IgD-negative memory B cell (primary cell): ENCODE measurements around the gene SEC24B. TPM values are rescaled to one million over a fixed set of nuclear protein-coding genes. Genes with fewer than 3 reads are reported as not detected.

Experiments used
- H3K27ac Mint-ChIP-seq, 3 donors: one replicate each; pipeline ENCODE4 v1.8.0; 2020 to 2022; ENCODE audit warnings: mild to moderate bottlenecking in 3 of 3, mixed read lengths in 3 of 3, moderate library complexity in 1 of 3
- H3K27me3 Mint-ChIP-seq: one replicate; pipeline ENCODE4 v1.8.0; 2021; ENCODE audit warnings: mixed read lengths
- H3K36me3 Mint-ChIP-seq: one replicate; pipeline ENCODE4 v1.8.0; 2020; ENCODE audit warnings: mild to moderate bottlenecking, mixed read lengths
- H3K4me1 Mint-ChIP-seq, 3 donors: one replicate each; pipeline ENCODE4 v1.8.0; 2020 to 2022; ENCODE audit warnings: mixed read lengths in 3 of 3, mild to moderate bottlenecking in 1 of 3
- H3K4me3 Mint-ChIP-seq, 4 donors: one replicate each; pipeline ENCODE4 v1.8.0; 2020 to 2022; ENCODE audit warnings: mild to moderate bottlenecking in 4 of 4, mixed read lengths in 4 of 4, moderate library complexity in 3 of 4
- H3K9me3 Mint-ChIP-seq, 3 donors: one replicate each; pipeline ENCODE4 v1.8.0; 2020 to 2021; ENCODE audit warnings: mixed read lengths in 3 of 3, mild to moderate bottlenecking in 1 of 3
- polyA plus RNA-seq: library from polyadenylated mRNA; unstranded; fragments of 300-500 nt; fragmentation: Illumina TruSeq; gene quantifications from one replicate; pipeline ENCODE4 v1.2.3, GENCODE V29; 2021

SEC24B gene
- 16.4 TPM for polyA plus RNA-seq

DNA sequence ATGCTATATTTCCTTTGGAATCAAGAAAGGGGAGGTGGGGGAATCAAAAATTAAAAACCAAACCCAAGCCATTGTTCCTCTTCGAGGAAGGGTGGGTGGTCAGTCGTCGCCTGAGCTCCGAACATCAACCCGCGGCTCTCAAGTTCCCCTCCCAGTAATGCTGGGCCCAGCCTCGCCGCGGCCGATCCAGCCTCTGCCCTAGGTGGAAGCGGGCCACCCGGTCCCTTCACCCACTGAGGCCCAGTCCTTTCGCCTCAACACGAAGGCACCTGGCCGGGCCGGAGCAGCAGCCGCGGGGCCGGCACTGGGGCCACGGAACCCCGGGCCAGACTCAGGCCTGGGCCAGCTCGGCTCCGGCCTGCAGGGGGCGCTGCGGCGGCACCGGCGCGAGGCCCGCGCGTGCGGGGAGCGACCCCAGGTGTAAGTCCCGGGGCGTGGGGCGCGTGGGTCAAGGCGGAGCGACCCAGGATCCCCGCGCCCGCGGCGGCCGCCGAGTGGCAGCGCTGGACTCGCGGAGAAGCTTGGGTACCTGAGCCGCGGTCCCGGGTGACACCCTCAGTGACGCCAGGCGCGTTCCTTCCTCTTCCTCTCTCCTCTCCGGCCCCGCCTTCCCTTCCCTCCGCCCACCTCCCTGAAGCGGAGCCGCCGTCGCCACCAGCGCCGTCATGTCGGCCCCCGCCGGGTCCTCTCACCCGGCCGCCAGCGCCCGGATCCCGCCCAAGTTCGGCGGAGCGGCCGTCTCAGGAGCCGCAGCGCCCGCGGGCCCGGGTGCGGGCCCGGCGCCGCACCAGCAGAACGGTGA lies at the start of gene SEC24B:
SEC24B (plus strand) TSS at position 611 of the 802 bp plus-strand sequence; CDS start at position 666, 55 bp downstream.
- Mint-ChIP-seq H3K4me1 (peaks cover 31 to 36% (median 32%) of the 10 kb centered on the region in 3 donors), H3K27me3 (no peaks in the 10 kb centered on the region), H3K36me3 (no peaks in the 10 kb centered on the region), H3K27ac (peak within 1 kb of the TSS; percentile 93 to 95 (median 93)), H3K4me3 (peak within 1 kb of the TSS; percentile 87 to 96 (median 94)), H3K9me3 (no peaks in the 10 kb centered on the region)

DNA sequence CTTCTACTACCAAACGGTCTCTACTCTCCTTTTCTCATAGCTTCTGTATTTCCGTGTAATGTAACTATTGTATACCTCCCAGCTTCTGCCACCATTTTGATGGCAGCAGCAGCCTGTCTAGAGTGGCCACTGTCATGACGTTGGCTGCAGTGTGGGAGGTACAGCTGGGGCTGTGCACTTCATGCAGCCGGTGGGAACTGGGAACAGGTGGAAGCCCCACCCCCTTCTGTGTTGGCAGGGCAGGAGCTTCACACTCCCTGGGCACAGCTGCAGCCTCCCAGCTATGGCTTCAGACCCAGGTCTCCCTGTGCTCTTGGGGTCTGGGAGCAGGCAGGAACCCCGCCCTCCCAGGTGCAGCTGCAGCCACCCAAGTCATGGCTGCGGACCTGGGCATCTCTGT lies 49.8 kb upstream of the SEC24B start:
- Mint-ChIP-seq H3K27me3 (peaks cover 4% of the 10 kb centered on the region), H3K4me1 (no peaks in the 10 kb centered on the region), H3K4me3 (no peak overlapping the region), H3K27ac (no peak overlapping the region), H3K36me3 (no peaks in the 10 kb centered on the region), H3K9me3 (no peaks in the 10 kb centered on the region)

DNA sequence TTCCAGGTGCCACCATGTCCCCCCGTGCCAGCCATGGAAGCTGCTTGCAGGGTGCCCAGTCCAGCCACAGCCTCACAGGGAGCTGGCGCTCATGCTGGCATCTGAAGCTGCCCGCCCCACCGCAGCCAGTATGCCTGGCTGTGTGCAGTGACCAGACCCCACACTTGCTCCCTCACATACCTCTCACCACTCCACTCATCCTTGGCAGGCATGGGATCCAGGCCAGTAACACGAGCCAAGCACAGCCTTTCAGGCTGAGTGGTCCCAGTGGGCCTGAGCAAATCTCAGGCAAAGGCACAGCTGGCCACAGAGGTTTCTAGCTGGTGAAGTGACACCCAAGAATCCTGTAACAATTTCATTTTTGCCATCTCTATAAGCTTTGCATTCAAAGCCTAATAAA lies 48.4 kb upstream of the SEC24B start:
- Mint-ChIP-seq H3K4me1 (peaks cover 0 to 3% (median 0%) of the 10 kb centered on the region in 3 donors), H3K27ac (no peak overlapping the region), H3K4me3 (no peak overlapping the region), H3K27me3 (peaks cover 8% of the 10 kb centered on the region), H3K9me3 (no peaks in the 10 kb centered on the region), H3K36me3 (no peaks in the 10 kb centered on the region)

DNA sequence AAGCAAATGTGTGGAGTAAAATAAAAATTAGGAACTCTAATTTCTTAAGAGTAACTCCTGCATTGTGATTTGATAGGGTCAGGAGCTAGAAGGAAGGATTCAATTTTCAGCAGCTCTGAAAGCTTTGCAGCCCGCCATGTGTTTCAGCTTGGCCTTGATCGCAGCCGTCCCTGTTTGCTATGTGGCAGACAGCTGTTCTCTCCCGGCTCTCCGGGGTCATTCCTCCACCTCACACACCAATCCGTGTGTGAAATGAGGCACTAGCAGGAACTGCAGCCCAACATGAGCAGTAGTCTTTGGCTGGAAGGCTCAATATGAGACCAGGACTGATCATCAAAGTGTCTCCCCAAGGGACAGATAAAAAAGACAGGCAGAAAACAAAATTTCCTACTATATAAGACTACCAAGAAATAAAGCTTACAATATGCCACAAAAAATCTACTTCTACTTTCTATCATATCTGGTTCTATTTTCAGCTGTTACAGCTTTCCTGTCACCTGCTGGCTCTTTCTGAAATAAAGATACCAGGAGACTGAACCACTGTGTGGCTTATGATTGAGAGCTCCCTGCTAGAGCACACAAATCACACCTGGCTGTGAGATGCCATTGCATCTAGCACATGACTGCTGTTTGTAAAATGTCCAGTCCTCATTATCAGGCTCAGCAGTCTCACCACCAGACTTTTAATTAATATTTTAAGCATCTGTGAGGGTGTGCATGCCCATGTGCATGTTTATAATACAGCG lies 44.1 kb upstream of the SEC24B start:
- Mint-ChIP-seq H3K4me1 (peaks cover 0 to 3% (median 0%) of the 10 kb centered on the region in 3 donors), H3K4me3 (no peak overlapping the region), H3K27ac (no peak overlapping the region), H3K36me3 (peaks cover 2% of the 10 kb centered on the region), H3K9me3 (no peaks in the 10 kb centered on the region), H3K27me3 (peaks cover 6% of the 10 kb centered on the region)

DNA sequence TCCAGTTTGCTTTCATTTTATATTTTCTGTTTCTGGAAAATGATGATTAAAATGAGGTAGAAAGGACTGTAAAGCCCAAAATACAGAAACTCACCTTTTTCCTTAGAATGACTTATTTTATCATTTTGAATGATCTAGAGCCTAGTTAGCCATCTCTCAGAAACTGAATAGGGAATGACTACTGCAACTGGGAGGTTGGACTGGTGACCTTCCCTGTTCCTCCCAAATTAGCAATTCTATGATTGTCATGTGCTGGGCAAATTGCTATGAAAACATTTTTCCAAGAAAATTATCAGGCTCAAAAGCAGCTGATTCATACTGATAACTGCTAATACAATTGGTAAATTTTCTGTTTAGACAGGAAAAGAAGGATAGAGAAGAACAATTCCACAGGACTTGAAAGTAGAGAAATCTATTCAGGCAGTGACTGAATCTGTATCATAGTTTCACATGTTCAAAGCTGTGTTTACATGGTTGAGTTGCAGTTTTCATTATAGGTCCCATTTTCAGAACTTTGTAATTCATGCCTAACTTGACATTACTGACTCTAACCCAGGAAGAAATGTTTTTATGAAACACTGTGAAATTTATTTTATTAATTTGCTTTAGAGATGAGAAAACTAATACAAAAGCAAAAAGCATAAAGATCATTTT lies 43.4 kb upstream of the SEC24B start:
- Mint-ChIP-seq H3K4me3 (no peak overlapping the region), H3K36me3 (peaks cover 4% of the 10 kb centered on the region)

DNA sequence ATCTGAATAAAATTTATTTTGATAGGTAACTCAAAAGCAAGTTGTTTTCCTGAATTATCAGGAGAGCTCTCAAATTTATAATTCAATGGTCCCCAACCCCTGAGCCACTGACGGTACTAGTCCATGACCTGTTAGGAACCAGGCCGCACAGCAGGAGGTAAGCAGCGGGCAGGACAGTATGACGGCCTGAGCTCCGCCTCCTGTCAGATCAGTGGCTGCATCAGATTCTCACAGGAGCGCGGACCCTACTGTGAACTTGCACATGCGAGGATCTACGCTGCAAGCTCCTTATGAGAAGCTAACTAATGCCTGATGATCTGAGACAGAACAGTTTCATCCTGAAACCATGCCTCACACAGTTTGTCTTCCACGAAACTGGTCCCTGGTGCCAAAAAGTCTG lies 37.9 kb upstream of the SEC24B start:
- Mint-ChIP-seq H3K27me3 (peaks cover 3% of the 10 kb centered on the region), H3K4me1 (peaks cover 0 to 5% (median 0%) of the 10 kb centered on the region in 3 donors), H3K27ac (no peak overlapping the region), H3K9me3 (no peaks in the 10 kb centered on the region), H3K36me3 (peaks cover 5% of the 10 kb centered on the region), H3K4me3 (peak overlapping the region in 1 of 4 donors; percentile 17)

More for the DNA sequence above, 43.4 kb upstream of the SEC24B start:
- Mint-ChIP-seq H3K4me1 (peaks cover 0 to 8% (median 0%) of the 10 kb centered on the region in 3 donors), H3K9me3 (no peaks in the 10 kb centered on the region), H3K27ac (no peak overlapping the region), H3K27me3 (peaks cover 6% of the 10 kb centered on the region)

DNA sequence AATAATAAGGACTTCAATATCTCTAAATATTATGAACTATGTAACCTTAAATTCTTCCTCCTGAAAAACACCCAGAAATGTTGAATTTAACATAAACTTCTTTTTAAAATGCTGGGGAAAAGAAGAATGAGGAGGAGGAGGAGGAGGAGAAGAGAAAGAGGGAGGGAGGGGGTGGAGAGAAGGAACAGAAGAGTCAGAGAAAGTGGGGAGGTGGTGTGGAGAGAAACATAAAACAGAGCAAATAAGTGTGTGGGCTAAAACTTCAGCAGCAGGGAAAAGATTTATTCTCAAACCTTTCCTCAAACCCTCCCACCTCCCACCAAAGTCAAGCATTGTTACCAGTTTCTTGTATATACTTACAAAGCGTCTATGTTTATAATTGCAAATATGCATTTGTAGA lies 34.7 kb upstream of the SEC24B start:
- Mint-ChIP-seq H3K4me1 (peaks cover 0 to 5% (median 0%) of the 10 kb centered on the region in 3 donors), H3K27ac (no peak overlapping the region), H3K4me3 (no peak overlapping the region), H3K36me3 (peaks cover 3% of the 10 kb centered on the region), H3K27me3 (peaks cover 4% of the 10 kb centered on the region), H3K9me3 (no peaks in the 10 kb centered on the region)

DNA sequence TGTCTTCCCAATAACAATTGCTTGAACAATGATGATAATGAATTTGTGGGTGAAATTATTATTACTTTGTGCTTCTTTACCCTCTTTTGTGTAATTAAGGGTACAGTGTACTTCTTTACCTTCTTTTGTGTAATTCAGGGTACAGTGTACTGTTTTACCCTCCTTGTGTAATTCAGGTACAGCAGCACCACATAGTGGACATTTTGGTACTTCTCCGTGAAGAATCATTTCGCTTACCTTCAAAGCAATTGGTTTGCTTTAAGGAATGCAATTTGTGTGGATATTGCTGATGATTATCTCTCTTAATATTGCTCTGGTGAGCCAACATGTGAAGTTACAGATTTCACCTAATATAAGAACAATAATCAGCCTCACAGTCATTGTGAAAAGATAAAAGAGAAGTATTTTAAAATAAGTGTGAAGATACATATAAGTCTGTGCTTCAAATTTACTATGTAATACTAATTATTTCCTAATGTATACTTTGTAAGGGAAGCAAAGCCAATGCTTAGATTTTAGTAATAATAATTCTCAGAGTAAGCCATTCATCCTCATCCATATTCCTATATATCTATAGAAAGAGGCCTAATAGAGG lies 27.2 kb upstream of the SEC24B start:
- Mint-ChIP-seq H3K9me3 (no peaks in the 10 kb centered on the region), H3K36me3 (peaks cover 5% of the 10 kb centered on the region), H3K27ac (no peak overlapping the region), H3K4me3 (no peak overlapping the region), H3K27me3 (no peaks in the 10 kb centered on the region), H3K4me1 (peaks cover 0 to 2% (median 2%) of the 10 kb centered on the region in 3 donors)

DNA sequence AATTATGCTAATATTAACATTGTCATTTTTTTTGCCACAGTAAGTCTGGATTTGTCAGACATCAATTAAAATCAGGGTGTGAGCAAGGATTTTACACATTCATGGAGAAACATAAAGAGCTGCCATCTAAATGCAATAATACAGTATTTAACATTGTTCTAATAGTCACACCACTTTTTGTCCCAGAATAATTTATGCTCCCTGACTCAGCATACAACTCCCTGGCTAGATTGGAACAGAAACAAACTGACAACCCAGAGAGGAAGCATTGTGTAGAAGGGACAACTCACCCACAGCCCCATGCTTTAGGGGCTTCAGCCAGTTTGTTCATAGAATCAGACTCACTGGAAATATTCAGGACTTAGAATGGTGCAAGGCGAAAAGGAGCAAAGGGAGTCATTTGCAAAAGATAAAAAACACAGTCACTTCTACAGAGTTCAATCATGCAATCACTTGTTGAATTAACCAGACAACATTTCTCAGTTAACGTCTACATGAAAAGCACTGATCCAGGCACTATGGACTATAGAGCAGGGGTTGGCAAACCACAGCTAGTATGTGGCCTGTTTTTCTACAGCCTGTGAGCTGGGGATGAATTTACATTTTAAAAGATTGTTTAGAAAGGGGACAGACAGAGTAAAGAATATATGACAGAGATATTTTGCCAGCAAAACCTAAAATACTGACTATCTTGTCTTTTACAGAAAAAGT lies 26.4 kb upstream of the SEC24B start:
- Mint-ChIP-seq H3K4me1 (peaks cover 0 to 2% (median 2%) of the 10 kb centered on the region in 3 donors), H3K36me3 (peaks cover 5% of the 10 kb centered on the region), H3K27me3 (no peaks in the 10 kb centered on the region), H3K9me3 (no peaks in the 10 kb centered on the region), H3K4me3 (no peak overlapping the region), H3K27ac (no peak overlapping the region)

DNA sequence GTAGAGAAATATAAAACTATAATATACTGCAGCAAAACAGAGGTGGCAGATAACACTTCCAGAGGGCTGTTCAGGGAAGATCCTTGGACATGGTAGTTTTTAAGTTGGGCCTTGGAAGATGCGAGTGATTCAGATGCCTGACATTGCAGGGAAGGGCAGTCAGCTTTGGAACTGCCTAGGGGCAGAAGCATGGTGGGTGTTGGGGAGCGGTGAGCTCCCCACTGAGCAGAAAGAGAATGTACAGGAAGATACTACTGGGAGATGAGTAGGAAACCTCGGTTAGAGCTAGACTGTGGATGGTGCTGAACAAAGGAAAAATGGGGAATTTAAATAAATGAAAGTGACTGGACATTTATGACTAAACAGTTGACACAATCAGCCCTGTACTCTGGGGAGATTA lies 24.9 kb upstream of the SEC24B start:
- Mint-ChIP-seq H3K4me3 (no peak overlapping the region), H3K36me3 (peaks cover 5% of the 10 kb centered on the region), H3K9me3 (no peaks in the 10 kb centered on the region), H3K27me3 (no peaks in the 10 kb centered on the region), H3K4me1 (peaks cover 0 to 2% (median 2%) of the 10 kb centered on the region in 3 donors), H3K27ac (no peak overlapping the region)

DNA sequence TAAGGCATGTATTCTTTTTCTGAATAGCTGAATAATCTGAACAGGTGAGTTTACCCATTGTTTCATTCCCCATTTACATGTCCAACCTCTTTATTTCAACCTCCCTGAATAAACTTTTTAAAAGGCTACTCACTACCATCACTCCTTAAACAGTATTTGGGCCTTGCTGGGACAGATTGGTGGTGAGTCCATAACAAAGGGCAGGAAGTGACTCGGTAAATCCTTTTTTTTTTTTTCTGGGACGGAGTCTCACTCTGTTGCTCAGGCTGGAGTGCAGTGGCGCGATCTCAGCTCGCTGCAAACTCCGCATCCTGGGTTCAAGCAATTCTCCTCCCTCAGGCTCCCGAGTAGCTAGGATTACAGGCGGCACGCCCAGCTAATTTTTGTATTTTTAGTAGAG lies 23.4 kb upstream of the SEC24B start:
- Mint-ChIP-seq H3K27ac (no peak overlapping the region), H3K4me3 (no peak overlapping the region), H3K27me3 (no peaks in the 10 kb centered on the region), H3K9me3 (no peaks in the 10 kb centered on the region), H3K36me3 (peaks cover 7% of the 10 kb centered on the region), H3K4me1 (peaks cover 0 to 2% (median 2%) of the 10 kb centered on the region in 3 donors)

DNA sequence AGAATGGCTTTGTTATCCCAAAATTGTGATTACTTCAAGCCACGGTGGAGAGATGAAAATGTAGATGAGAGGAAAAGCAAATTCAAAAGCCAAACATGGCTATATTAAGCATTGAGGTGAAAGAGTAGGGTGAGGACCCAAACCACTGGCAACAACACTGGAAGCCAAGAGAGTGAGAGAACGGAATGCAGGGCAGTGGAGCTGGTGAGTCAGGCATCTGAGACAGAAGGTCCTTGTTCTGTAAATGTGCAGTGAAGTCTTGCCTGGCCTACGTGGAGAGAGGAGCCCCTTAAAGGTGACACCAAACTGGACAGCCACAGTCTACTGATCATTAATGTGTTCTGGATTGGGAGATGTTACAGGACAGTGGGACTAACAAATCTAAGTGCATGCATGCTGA lies 22.8 kb upstream of the SEC24B start:
- H3K4me3 Mint-ChIP-seq = no peak overlapping the region
- H3K9me3 Mint-ChIP-seq = no peaks in the 10 kb centered on the region
- no peaks in the 10 kb centered on the region for H3K27me3 Mint-ChIP-seq
- H3K4me1 Mint-ChIP-seq = peaks cover 0 to 2% (median 0%) of the 10 kb centered on the region in 3 donors
- H3K36me3 Mint-ChIP-seq = peaks cover 7% of the 10 kb centered on the region
- no peak overlapping the region for H3K27ac Mint-ChIP-seq

DNA sequence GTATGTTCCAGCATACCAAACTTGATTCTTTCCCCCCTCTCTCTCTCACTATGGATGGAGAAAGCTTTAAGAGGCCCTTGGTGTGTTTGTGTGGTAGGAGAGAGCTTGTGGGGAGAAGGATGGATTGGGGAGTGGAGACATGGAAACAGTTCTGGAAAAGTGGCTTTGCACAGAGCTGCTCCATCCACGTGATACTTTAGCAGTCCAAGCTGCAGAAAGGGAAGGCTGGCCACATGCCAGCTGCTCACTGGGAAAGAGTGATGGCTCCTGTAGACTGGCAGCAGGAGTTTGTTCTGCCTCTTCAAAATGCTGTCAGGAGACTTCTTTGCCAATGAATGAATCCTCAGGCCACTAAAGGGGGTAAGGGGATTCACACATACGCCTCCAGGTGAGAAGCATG lies 21.7 kb upstream of the SEC24B start:
- Mint-ChIP-seq H3K27ac (no peak overlapping the region), H3K9me3 (no peaks in the 10 kb centered on the region), H3K27me3 (no peaks in the 10 kb centered on the region), H3K36me3 (peaks cover 7% of the 10 kb centered on the region), H3K4me3 (no peak overlapping the region), H3K4me1 (peaks cover 0 to 2% (median 0%) of the 10 kb centered on the region in 3 donors)

DNA sequence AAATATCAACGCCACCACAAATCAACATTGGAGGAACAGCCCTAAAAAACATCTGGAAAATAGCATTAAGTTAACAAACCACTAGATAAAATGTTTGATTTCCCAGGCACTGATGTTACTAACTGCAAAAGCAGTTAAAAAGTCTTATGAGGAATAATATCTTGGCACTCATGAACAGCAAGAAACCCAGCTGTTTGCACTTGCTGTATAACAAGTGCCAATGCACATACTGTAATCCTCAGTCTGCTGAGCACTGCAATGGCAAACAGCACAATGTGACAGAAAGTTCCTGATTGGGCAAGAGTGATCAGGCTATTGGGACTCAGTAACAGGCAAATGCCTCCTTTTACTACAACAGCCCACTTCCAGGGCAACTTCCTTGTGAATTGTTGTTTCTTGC lies 20.8 kb upstream of the SEC24B start:
- Mint-ChIP-seq H3K4me3 (no peak overlapping the region), H3K27me3 (no peaks in the 10 kb centered on the region), H3K36me3 (peaks cover 7% of the 10 kb centered on the region), H3K9me3 (no peaks in the 10 kb centered on the region), H3K4me1 (peaks cover 0 to 2% (median 0%) of the 10 kb centered on the region in 3 donors), H3K27ac (no peak overlapping the region)
